Epithelial cell of prostate (primary cell): Measurements from ENCODE around the gene GLT1D1.
A peak's percentile ranks its signal among the peaks of the same experiment; 100 is the strongest.
"Not testable (repeated sequence)": the region's sequence is repeated elsewhere in the genome, so short reads cannot be mapped to it uniquely, and the experiment has no call there.

Experiments used
- DNase-seq: peaks from one replicate; pipeline ENCODE4 v3.0.0-alpha.2; 2011; ENCODE audit warnings: low read depth, low spot score
- H3K27ac ChIP-seq: fragments of 450-650 bp; 2 replicates; pipeline ENCODE4 v1.5.1; 2017; ENCODE audit warnings: mild to moderate bottlenecking

The GLT1D1 gene

GRCh38 chr12:128819293-128820144 lies 33.8 kb upstream of the GLT1D1 start:
- DNase-seq: no peak
- peak overlapping the region; percentile 80 for H3K27ac ChIP-seq

GRCh38 chr12:128820253-128820652 lies 33.0 kb upstream of the GLT1D1 start:
- peak overlapping the region; percentile 80 for H3K27ac ChIP-seq

GRCh38 chr12:128820723-128821432 lies 32.4 kb upstream of the GLT1D1 start:
- no peak for DNase-seq
- peak overlapping the region; percentile 80 for H3K27ac ChIP-seq

More at GRCh38 chr12:128820253-128820652, 33.0 kb upstream of the GLT1D1 start:
- no peak for DNase-seq

- peak overlapping the region; percentile 74 for H3K27ac ChIP-seq
- no peak for DNase-seq
Measured at GRCh38 chr12:128823216-128823915, 29.9 kb upstream of the GLT1D1 start.

GRCh38 chr12:128823916-128824839 lies 29.1 kb upstream of the GLT1D1 start, which contains the start of gene SLC15A4:
SLC15A4 (minus strand) TSS chr12:128823958; CDS start chr12:128823943, 15 bp downstream.
- DNase-seq: peak; percentile 62
- peak within 1 kb of the TSS; percentile 74 for H3K27ac ChIP-seq

GRCh38 chr12:128825835-128826234 lies 27.4 kb upstream of the GLT1D1 start:
- no peak overlapping the region for H3K27ac ChIP-seq
- no peak for DNase-seq

GRCh38 chr12:128827724-128828123 lies 25.6 kb upstream of the GLT1D1 start:
- no peak for DNase-seq
- no peak overlapping the region for H3K27ac ChIP-seq

GRCh38 chr12:128829861-128830504 lies 23.3 kb upstream of the GLT1D1 start:
- DNase-seq: no peak
- no peak overlapping the region for H3K27ac ChIP-seq

GRCh38 chr12:128830505-128830893 lies 22.8 kb upstream of the GLT1D1 start:
- no peak for DNase-seq
- H3K27ac ChIP-seq: no peak overlapping the region

- no peak for DNase-seq
- H3K27ac ChIP-seq: no peak overlapping the region
Measured at GRCh38 chr12:128833418-128833817, 19.9 kb upstream of the GLT1D1 start.

GRCh38 chr12:128839885-128840284 lies 13.4 kb upstream of the GLT1D1 start:
- not testable (repeated sequence) for DNase-seq, H3K27ac ChIP-seq

- H3K27ac ChIP-seq: no peak overlapping the region
- DNase-seq: no peak
Measured at GRCh38 chr12:128840862-128841468, 12.3 kb upstream of the GLT1D1 start.

GRCh38 chr12:128842579-128842978 lies 10.7 kb upstream of the GLT1D1 start:
- no peak for DNase-seq
- H3K27ac ChIP-seq: no peak overlapping the region

GRCh38 chr12:128843538-128843937 lies 9.7 kb upstream of the GLT1D1 start:
- no peak for DNase-seq
- H3K27ac ChIP-seq: no peak overlapping the region

GRCh38 chr12:128844031-128844635 lies 9.1 kb upstream of the GLT1D1 start:
- DNase-seq: no peak
- no peak overlapping the region for H3K27ac ChIP-seq

GRCh38 chr12:128846671-128847070 lies 6.6 kb upstream of the GLT1D1 start:
- H3K27ac ChIP-seq, DNase-seq: not testable (repeated sequence)

- no peak for DNase-seq
Measured at GRCh38 chr12:128848371-128848770, 4.9 kb upstream of the GLT1D1 start.

GRCh38 chr12:128849806-128850205 lies 3.5 kb upstream of the GLT1D1 start:
- H3K27ac ChIP-seq, DNase-seq: not testable (repeated sequence)

More at GRCh38 chr12:128848371-128848770, 4.9 kb upstream of the GLT1D1 start:
- H3K27ac ChIP-seq: no peak overlapping the region
